ENCODE results near the gene ANO6.

DNA sequence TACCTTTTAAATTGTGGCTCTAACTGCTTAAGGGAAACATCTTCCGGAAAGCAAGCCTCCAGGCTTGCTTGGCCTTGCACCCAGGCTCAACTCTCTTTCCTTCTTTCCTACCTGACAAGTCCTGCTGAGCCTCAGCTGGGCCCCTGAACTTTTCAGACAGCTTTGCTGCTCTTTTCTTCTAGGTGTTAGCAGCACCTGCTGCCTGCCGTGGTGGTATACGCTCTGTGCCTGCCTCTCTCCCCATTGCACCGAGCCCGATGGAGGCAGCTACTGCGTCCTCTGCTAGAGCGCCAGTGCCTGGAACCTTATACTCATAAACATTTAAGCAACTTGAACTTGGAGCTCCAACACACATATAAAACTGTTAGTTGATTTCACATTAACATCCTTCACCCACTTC is 195.7 kb downstream of the ANO6 start:
- TF ChIP-seq CTCF (IDR thresholded peaks at IDR 0.05) (no peak), POLR2A (IDR thresholded peaks at IDR 0.05) (no peak)
